HK-2 (cell line): ENCODE results near the gene ADGRG1.

Source experiments
- DNase-seq: peaks from one replicate; pipeline ENCODE4 v3.0.0-alpha.2; 2018; ENCODE audit not compliant: unreplicated experiment

ADGRG1 gene

GRCh38 chr16:57620335-57621231 lies 7.8 kb upstream of the ADGRG1 start:
- DNase-seq, result no peak

DNA sequence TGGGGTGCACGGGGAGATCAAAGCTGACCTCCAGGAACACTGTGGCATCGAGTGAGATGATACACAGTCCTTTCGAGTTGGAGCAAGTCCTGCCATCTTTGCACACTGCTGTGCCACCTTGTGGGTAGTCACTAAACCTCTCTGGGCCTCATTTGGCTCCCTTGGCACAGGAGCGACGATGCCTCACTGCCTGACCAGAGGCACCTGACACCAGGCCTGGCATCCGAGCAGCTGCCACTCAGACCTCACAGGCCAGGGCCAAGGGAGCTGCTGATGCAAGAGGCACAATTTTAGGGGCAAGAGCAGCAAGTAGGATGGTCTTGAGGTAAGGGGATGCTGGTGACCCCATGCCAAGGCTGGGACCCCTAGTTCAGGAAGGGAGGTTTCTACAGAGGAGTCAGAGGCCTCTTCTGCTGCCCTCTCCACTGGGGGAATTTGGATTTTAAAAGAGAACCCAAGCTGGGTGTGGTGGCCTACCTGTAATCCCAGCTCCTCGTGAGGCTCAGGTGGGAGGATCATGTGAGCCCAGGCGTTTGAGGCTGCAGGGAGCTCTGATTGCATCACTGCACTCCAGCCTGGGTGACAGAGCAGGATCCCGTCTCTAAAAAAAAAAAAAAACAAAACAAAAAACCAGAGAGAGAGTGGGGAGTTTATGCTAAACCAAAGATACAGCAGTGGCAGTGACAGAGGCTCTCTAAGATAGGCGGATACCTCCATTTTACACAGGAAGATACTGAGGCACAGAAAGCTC lies 6.7 kb upstream of the ADGRG1 start:
- DNase-seq, result no peak

DNA sequence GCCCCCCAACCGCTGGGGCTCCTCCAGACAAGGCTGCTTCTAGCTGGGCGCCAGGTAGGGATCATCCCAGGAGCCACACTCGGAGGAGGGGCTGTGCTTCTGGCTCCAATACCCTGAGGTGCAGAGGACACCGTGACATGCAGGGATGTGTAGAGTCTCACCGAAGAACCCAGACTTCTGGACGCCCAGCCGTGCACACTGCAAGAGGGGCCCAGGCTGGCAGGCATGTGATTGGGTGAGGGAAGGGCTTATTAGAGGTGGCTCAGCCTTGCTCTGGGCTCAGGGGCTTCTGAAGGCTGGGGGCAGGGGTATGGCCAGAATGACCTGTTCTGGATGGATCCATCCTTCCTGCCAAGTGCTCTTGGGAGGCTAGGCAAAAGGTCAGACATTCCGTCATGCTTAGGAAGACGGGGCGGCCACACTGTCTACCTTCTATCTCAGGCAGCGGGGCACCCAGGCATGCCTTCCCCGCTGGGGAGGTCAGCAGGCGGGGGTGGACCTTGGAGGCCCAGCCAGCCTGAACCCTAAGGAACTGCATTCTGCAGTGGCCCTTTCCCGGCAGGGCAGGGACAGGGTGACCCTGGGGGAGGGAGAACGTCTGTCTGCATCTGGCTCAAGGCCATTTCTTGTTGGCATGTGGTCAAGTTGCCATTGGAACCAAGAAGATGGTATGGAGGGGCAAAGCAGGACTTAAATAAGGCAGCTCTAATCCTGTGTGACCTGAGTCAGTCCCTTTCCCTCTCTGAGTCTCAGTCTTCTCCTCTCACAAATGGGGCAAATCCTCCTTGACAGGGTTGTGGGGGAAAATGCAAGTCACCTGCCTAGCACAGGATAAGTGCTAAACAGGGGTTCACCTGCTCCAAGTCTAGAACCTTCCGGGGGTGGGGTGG lies 5.8 kb upstream of the ADGRG1 start:
- peak; percentile 80 for DNase-seq

DNA sequence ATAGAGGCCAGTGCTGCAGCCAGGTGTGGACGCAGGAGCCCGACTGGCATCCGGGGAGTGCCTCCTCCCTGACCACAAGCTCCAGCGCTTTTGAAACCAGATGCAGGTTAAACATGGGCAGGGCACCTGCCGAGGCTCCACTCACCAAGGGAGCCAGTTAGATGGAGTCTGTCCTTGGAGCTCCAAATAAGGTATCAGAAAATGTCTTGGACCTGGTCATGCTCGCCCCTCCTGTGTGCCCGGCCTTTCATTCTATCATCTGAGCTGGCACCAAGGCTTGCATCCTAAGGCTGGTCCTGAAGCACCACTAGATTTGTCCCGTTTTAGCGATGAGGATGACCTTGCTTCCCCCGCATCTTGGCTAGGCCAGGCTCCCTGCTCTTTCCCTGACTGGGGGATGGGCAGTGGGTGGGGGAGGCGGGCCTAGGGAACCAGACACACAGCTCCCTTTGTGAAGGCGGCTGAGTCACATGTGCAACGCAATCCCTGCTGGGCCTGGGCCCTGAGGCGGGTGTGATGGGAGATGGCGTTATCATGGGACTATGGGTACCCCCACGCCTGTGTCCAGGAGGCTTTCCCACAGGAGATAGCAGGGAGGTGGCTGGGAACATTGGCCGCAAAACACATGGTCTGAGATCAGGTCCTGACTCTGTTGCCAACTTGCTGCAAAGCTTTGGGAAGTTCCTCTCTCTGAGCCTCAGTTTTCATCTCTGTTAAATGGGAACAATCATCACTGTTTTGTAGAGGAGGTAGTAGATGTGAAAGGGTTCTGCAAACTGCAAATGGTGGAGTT lies 5.0 kb upstream of the ADGRG1 start:
- DNase-seq, result peak; percentile 80

DNA sequence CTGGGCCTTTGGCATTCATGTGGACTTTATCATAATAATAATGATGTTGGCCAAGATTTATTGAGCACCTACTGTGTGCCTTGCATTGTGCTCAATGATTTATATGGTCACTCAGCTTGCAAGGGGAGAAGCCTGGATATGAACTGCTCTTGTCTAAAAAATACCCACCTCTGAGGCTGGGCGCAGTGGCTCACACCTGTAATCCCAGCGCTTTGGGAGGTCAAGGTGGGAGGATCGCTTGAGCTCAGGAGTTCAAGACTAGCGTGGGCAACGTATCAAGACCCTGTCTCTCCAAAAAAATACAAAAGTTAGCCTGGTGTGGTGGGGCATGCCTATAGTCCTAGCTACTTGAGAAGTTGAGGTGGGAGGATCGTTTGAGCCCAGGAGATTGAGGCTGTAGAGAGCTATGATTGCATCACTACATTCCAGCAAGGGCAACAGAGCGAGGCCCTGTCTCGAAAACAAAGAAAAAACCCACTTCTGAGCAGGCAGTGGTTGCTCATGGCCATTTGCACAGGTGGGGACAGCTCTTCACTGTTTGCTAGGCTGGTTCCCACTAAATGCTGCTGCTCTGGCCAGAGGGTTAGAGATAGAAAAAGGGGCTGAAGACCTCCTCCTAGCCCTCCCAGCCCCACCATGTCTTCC lies 4.3 kb upstream of the ADGRG1 start:
- peak; percentile 63 for DNase-seq

GRCh38 chr16:57624806-57625500 lies 3.5 kb upstream of the ADGRG1 start:
- DNase-seq, result no peak

DNA sequence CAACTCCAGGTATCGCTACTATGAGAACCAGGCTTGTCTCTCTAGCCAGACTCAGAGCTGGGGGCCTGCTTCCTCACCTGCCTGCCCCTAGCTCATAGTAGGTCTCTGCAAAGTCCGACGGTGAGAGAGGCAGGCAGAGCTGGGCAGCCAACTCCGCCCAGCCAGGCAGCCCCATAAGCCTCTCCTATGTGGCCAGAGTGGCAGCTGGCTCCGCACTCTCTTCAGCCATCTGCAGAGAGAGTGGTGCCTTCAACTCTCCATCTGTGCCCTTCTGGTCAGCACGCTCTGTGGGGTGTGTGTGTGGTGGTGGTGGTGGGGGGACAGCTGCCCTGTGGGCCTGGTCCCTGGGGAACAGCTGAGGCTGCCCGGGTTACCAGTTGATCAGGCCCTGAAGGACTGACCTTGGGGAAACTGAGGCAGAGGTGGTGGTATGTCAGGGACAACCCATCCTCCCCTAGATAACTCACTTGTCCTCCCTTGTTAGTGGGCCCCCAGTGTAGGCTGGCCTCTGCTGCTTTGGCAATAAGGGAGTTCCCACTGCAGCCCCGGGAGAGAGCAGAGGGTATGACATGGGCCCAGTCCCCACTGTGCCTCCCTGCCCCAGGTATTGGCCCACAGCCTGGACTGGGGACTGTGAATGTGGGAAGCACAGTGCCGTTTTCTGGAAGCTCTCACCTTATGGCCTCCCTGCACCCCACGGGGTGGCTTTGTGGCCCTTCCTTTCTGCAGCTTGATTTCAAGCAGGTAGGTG lies 1.8 kb upstream of the ADGRG1 start:
- no peak for DNase-seq

GRCh38 chr16:57627184-57627871 lies 1.1 kb upstream of the ADGRG1 start:
- peak; percentile 85 for DNase-seq

DNA sequence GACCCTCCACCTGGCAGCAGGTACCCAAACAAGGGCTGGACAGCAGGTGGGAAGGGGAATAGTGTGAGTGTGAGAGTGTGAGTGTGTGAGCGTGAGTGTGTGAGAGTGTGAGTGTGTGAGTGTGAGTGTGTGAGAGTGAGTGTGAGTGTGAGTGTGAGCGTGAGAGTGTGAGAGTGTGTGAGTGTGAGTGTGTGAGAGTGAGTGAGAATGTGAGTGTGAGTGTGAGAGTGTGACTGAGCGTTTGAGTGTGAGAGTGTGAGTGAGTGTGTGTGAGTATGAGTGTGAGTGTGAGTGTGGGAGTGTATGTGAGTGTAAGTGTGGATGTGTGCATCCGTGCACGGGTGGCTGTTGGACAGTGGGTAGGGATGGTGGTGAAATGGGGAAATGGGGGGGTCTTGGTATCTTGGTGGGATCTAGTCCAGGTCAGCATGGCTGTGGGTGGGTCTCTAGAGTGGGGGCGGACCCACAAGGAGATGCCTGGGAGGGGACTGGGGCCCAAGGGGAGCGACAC lies 408 bp downstream of the ADGRG1 start:
- DNase-seq, result no peak

DNA sequence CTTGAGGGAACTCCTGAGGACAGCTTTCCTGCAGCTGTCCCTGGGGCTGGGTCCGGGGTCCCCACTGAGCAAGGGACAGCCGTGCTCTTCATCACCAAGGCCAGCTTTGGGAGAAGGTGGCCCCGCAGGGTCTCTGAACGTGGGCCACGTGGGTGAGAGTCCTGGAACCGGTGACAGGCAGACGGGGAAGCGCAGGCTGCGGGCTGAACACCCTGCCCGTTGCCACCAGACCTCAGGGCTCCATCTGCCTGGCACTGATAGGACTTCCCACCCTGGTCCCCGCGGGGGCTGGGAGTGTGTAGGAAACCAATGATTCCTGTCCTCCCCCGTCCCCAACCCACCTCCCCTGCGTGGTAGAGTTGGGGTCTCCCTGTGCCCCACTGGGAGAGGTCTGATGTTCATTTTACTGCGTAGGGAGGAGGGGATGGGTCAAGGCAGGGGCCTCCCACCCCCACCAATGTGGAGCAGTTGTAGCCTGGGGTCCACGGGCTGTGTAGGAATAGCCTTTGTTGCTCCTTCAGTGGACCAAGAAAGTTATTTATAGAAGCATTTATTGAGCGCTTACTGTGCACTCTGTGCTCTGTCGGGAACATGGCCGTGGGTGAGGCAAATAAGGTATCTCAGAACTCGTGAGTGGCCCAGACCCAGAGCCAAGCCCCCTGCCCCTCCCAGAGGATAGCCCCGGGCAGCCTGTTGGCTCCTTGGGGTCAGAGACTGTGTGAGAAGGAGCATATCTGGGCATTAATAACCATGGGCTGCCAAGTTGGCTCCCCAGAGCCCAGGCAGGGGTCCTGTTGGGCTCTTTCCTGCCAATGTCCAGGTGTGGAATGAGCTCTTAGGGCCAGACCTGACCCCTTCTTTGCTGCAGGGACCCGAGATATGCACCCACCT lies 1.3 kb downstream of the ADGRG1 start:
- DNase-seq, result no peak

- DNase-seq, result no peak
Observed at GRCh38 chr16:57630407-57630797, 2.0 kb downstream of the ADGRG1 start.

DNA sequence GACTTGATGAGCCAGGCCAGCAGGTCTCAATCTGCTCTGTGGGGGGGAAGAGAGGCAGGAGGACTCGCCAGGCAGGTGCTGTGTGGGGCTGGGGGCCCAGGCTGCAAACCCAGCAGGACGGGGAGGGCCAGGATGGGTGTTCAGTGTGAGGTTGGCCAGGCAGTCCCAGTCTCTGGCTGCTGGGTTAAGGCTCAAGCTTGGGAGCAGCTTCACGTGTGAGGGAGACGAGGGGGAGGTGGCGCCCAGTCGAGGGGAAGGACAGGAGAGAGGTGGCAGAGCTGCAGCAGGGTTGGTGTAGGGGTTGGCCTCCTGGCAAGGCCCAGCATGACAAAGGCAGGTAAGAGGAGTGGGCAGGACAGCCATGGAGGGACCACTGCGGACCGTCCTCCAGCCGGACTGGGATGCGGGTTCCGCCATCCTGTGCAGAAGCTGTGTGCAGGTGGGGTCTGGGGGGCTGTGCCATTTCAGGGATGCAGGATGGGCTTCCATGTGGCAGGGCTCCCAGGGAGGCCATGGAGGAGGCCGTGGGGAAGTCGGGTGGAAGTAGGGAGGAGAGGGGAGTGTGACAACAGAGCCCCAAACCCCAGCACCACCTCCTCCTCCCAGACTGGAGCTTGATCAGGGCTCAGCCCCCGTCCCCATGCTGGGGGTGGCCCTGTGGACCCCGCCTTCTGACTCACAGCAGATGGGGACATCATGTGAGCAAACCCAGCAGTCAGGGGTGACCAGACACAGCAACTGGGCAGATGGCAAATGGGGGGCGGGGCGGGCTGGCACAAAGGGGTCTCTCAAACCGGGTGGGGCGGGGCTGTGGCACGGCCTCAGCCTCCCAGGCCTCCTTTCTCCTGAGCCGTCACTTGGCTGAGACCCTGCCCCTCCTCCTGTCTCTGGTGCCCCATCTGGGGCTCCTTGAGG lies 2.8 kb downstream of the ADGRG1 start:
- no peak for DNase-seq

GRCh38 chr16:57632568-57632967 lies 4.1 kb downstream of the ADGRG1 start:
- no peak for DNase-seq

DNA sequence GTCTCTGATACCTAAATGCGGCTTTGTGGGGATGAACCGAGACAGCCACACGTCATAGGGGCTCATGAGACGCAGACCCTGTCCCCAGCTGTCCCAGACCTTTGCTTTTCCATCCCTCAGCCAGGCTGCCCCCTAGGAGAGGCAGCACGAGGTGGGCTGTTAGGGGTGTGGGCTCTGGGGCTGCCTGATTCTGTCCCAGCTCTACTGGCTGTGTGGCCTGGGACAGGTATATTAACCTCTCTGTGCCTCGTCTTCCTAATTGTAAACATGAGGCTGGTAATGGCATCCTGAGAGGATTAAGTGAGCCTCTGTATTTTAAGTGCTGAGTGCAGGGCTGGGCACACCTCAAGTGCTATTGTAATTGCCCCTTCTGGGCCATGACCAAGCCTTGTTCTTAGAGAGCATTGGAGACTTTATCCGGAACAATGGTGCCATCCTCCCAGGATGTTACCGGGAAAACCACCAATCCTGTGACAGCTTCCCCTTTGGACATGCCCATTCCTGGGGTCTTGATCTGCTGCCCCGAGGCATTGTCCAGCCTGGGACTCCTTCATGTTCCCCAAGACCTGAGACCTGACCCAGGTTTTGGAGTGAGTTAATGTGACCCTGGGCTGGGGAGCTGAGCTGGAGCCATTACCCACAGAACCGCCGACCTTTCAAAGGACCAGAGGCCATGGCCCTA lies 5.1 kb downstream of the ADGRG1 start:
- no peak for DNase-seq

DNA sequence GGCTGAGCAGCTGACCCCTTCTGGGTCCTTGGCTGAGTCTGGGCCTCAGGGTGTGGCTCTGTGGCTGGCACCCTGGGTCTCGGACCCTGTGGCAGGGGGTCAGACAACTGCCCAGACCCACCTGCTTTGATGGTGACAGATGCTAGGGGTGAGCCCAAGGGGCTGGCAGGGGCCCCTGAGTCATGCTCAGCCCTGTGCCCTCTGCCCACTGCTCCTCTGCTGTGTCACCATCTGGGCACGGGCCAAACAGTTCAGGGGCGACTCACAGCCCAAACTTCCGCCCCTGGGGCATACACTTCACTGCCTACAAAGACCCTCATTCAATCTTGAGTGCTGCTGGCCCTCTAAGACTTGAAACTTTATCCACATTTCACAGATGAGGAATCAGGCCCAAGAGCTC lies 5.7 kb downstream of the ADGRG1 start:
- no peak for DNase-seq
